Esophagus mucosa (tissue), 1 donor: Measurements from ENCODE around the gene KRT86. TPM values are rescaled to one million over a fixed set of nuclear protein-coding genes. Genes with fewer than 3 reads are reported as not detected.

Experiments used
- ATAC-seq: fragments of 200-7000 bp; cut with Tn5 transposase; one replicate; pipeline ENCODE4 v1.9.1; 2020
- total RNA-seq: library from RNA; stranded (reverse); gene quantifications from one replicate; pipeline ENCODE4 v1.2.4, GENCODE V29; 2023
- donor health status: DM: yes; HTN: yes; CAD: no.

KRT86 gene
- not detected for total RNA-seq

GRCh38 chr12:52274521-52275120 is at the start of gene KRT86:
KRT86 (plus strand) TSS chr12:52274645; CDS start chr12:52301917, 27,272 bp downstream.
- ATAC-seq = no peak

- ATAC-seq = no peak
Measured at GRCh38 chr12:52225752-52226151, 48.7 kb upstream of the KRT86 start.

GRCh38 chr12:52226446-52226845 is 48.0 kb upstream of the KRT86 start:
- ATAC-seq = no peak

- no peak for ATAC-seq
Measured at GRCh38 chr12:52227606-52228166, 46.8 kb upstream of the KRT86 start.

GRCh38 chr12:52228366-52228765 is 46.1 kb upstream of the KRT86 start:
- no peak for ATAC-seq

- ATAC-seq = no peak
Measured at GRCh38 chr12:52228931-52229330, 45.5 kb upstream of the KRT86 start.

- no peak for ATAC-seq
Measured at GRCh38 chr12:52229836-52230343, 44.6 kb upstream of the KRT86 start.

- no peak for ATAC-seq
Measured at GRCh38 chr12:52230364-52231281, 43.8 kb upstream of the KRT86 start.

- ATAC-seq = peak; percentile 55
Measured at GRCh38 chr12:52231305-52232202, 42.9 kb upstream of the KRT86 start.

- no peak for ATAC-seq
Measured at GRCh38 chr12:52232203-52232673, 42.2 kb upstream of the KRT86 start.

- peak; percentile 7 for ATAC-seq
Measured at GRCh38 chr12:52232674-52233461, 41.6 kb upstream of the KRT86 start, which contains the start of gene KRT7. KRT7 (plus strand) TSS chr12:52233243; CDS start chr12:52233297, 54 bp downstream.

- ATAC-seq = no peak
Measured at GRCh38 chr12:52233462-52234207, 40.8 kb upstream of the KRT86 start.

GRCh38 chr12:52234223-52234810 is 40.1 kb upstream of the KRT86 start:
- ATAC-seq = no peak

GRCh38 chr12:52235001-52235764 is 39.3 kb upstream of the KRT86 start:
- no peak for ATAC-seq

- peak; percentile 80 for ATAC-seq
Measured at GRCh38 chr12:52235822-52236361, 38.6 kb upstream of the KRT86 start.

GRCh38 chr12:52236386-52237050 is 37.9 kb upstream of the KRT86 start:
- no peak for ATAC-seq

GRCh38 chr12:52238207-52238840 is 36.1 kb upstream of the KRT86 start:
- no peak for ATAC-seq
